GM13977 (cell line): ENCODE data around the gene PPP3CA.

Source experiments
- DNase-seq: peaks from one replicate; pipeline ENCODE4 v3.0.0; 2012; ENCODE audit warnings: low spot score
- in situ Hi-C: fragments of 300-500 bp; cut with MboI; formaldehyde crosslinking; loops from one replicate; pipeline ENCODE4 v1.12.0; 2022; ENCODE audit warnings: low sequenced_read_pairs, low pct_unique_long_range_greater_than_20kb, mixed read lengths, inconsistent platforms; ENCODE audit not compliant: unreplicated experiment
- TF ChIP-seq, protein P1 (sequence below): IDR thresholded peaks from 2 replicates; pipeline ENCODE4 v1.5.1; 2012; ENCODE audit warnings: mild to moderate bottlenecking, control low read depth; ENCODE audit not compliant: insufficient read depth; ENCODE audit errors: extremely low read depth, missing control alignments

Gene PPP3CA

GRCh38 chr4:101347267-101347556, at the start of gene PPP3CA:
Gene PPP3CA (minus strand): TSS chr4:101347526.
- DNase-seq: peak; percentile 73
- TF ChIP-seq, protein P1, sequence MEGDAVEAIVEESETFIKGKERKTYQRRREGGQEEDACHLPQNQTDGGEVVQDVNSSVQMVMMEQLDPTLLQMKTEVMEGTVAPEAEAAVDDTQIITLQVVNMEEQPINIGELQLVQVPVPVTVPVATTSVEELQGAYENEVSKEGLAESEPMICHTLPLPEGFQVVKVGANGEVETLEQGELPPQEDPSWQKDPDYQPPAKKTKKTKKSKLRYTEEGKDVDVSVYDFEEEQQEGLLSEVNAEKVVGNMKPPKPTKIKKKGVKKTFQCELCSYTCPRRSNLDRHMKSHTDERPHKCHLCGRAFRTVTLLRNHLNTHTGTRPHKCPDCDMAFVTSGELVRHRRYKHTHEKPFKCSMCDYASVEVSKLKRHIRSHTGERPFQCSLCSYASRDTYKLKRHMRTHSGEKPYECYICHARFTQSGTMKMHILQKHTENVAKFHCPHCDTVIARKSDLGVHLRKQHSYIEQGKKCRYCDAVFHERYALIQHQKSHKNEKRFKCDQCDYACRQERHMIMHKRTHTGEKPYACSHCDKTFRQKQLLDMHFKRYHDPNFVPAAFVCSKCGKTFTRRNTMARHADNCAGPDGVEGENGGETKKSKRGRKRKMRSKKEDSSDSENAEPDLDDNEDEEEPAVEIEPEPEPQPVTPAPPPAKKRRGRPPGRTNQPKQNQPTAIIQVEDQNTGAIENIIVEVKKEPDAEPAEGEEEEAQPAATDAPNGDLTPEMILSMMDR: peak; percentile 8
- in situ Hi-C loops: no loop called here

- no peak for DNase-seq
- in situ Hi-C loops: no loop called here
- TF ChIP-seq, protein P1: no peak
These were observed 45.9 kb upstream of the PPP3CA start for GRCh38 chr4:101393256-101393655.

DNA sequence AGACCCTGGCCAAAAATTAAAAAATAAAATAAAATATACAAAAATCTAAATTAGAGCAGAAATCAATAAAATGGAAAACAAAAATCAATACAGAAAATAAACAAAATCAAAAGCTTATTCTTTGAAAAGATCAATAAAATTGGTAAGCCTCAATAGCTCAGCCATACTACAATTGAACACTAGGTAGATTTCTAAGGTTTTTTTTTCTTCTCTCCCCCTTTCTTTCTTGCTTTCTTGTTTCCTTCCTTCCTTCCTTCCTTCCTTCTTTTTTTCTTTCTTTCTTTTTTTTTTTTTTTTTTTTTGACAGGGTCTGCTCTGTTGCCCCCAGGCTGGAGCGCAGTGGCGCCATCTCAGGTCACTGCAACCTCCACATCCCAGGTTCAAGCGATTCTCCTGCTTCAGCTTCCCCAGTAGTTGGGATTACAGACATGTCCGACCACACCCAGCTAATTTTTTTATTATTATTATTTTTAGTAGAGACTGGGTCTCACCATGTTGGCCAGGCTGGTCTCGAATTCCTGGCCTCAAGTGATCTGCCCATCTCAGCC, 23.4 kb upstream of the PPP3CA start:
- TF ChIP-seq, protein P1: no peak
- in situ Hi-C loops: no loop called here
- no peak for DNase-seq

GRCh38 chr4:101367201-101367600, 19.9 kb upstream of the PPP3CA start:
- TF ChIP-seq, protein P1: no peak
- no peak for DNase-seq
- in situ Hi-C loops: no loop called here

DNA sequence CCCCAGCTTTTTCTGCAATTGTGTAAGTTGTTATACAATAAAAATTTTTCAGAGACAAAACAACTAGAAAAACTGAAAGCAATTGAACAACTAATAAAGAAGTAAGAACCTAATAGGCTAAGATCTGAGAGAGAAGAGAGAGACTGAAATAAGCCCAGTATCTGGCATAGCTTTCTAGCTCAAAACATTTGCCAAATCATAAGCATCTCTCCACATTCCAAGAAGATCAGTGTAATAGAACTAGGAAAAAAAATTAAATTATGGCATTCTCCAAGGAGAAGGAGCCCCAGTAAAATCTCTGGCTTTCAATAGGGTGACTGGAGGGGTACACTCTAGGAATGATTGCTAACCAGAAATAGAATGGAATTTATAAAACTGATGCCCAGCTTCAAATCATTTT, 19.0 kb upstream of the PPP3CA start:
- in situ Hi-C loops: no loop called here
- TF ChIP-seq, protein P1: no peak
- no peak for DNase-seq

- in situ Hi-C loops: no loop called here
- TF ChIP-seq, protein P1: no peak
- no peak for DNase-seq
These were observed 10.4 kb upstream of the PPP3CA start for GRCh38 chr4:101357751-101358150.

DNA sequence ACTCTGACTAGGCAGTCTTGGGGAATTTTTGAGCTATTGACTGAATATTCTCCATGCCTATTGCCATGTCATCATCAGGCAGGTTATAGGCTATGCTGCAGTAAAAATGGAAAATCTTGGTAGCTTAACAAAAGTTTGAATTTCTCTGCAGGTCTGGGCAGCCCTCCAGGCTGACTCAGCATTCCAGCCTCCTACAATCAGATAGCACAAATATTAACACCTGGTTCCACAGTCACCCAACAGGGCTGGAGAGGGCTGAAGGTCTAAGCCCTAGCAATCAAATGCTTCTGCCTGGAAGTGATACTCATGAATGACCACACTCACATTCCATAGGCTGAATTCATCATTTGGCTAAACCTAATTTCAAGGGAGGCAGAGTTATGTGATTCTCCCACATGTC, 9.6 kb upstream of the PPP3CA start:
- DNase-seq: no peak
- TF ChIP-seq, protein P1: no peak
- in situ Hi-C loops: no loop called here
